T-helper 2 cell treated with Interferon-gamma antibody and Interleukin-4, amounts not matched to agents 100 ng/mL and 5 ng/mL, for 36 hours (primary cell): ENCODE data around the gene KRAS. TPM values are rescaled to one million over a fixed set of nuclear protein-coding genes. Genes with fewer than 3 reads are reported as not detected.

ENCODE experiments used
- intact Hi-C: fragments of 100-400 bp; cut with micrococcal nuclease; formaldehyde crosslinking; loops from one replicate; pipeline ENCODE4 v1.15.1; 2023
- total RNA-seq: library from RNA; stranded (reverse); gene quantifications from 2 replicates; pipeline ENCODE4 v1.2.3, GENCODE V29; 2022

The KRAS gene
- total RNA-seq, 1 donor from 2014 or later = 44.4 TPM

- intact Hi-C loops = no loop called here
These were observed 6.1 kb upstream of the KRAS start for GRCh38 chr12:25256826-25257225.

- intact Hi-C loops = no loop called here
These were observed 5.3 kb upstream of the KRAS start for GRCh38 chr12:25256005-25256404.

- intact Hi-C loops = loop anchor here (5.0 kb wide), 2 partner anchors 68 to 1988 kb away; partner anchors contain the start of gene STK38L
These were observed 3.6 kb upstream of the KRAS start for GRCh38 chr12:25254271-25254880.

- intact Hi-C loops = loop anchor here (5.0 kb wide), 2 partner anchors 69 to 1989 kb away; partner anchors contain the start of gene STK38L
These were observed 2.8 kb upstream of the KRAS start for GRCh38 chr12:25253371-25254068.

- intact Hi-C loops = loop anchor here (5.0 kb wide), 2 partner anchors 69 to 1989 kb away; partner anchors contain the start of gene STK38L
These were observed 2.2 kb upstream of the KRAS start for GRCh38 chr12:25252946-25253345.

GRCh38 chr12:25251769-25252168 lies 1.0 kb upstream of the KRAS start:
- intact Hi-C loops = loop anchor here (1.0 to 5.0 kb wide), 4 partner anchors 71 to 1991 kb away; partner anchors contain the start of gene STK38L

- intact Hi-C loops = loop anchor here (1.0 to 5.0 kb wide), 5 partner anchors 9 to 1992 kb away; partner anchors contain the start of genes DNAI7, ETFRF1 and STK38L
These were observed 594 bp downstream of the KRAS start for GRCh38 chr12:25249931-25250738.

- intact Hi-C loops = no loop called here
These were observed 2.0 kb downstream of the KRAS start for GRCh38 chr12:25248732-25249131.

GRCh38 chr12:25248137-25248536 lies 2.6 kb downstream of the KRAS start:
- intact Hi-C loops = no loop called here

- intact Hi-C loops = no loop called here
These were observed 5.2 kb downstream of the KRAS start for GRCh38 chr12:25245491-25245890.

- intact Hi-C loops = no loop called here
These were observed 7.1 kb downstream of the KRAS start for GRCh38 chr12:25243680-25243990.

- intact Hi-C loops = no loop called here
These were observed 7.6 kb downstream of the KRAS start for GRCh38 chr12:25242981-25243679.

- intact Hi-C loops = loop anchor here (1.0 kb wide), 2 partner anchors 9 to 146 kb away; partner anchors contain the start of gene KRAS
These were observed 9.3 kb downstream of the KRAS start for GRCh38 chr12:25241167-25242020.

GRCh38 chr12:25236626-25237025 lies 14.1 kb downstream of the KRAS start:
- intact Hi-C loops = no loop called here

- intact Hi-C loops = no loop called here
These were observed 14.5 kb downstream of the KRAS start for GRCh38 chr12:25236190-25236589.

GRCh38 chr12:25213338-25213737 lies 37.4 kb downstream of the KRAS start:
- intact Hi-C loops = loop anchor here (10.0 kb wide), 1 partner anchor 341 kb away; the partner anchor contains the start of gene LMNTD1

GRCh38 chr12:25208554-25208953 lies 42.2 kb downstream of the KRAS start:
- intact Hi-C loops = no loop called here

- intact Hi-C loops = no loop called here
These were observed 42.9 kb downstream of the KRAS start for GRCh38 chr12:25207846-25208245.

GRCh38 chr12:25207411-25207810 lies 43.3 kb downstream of the KRAS start:
- intact Hi-C loops = no loop called here

- intact Hi-C loops = no loop called here
These were observed 48.6 kb downstream of the KRAS start for GRCh38 chr12:25202137-25202536.
